GM21786 (cell line): ENCODE measurements around the gene NIPBL.
"Not testable (repeated sequence)": the region's sequence is repeated elsewhere in the genome, so short reads cannot be mapped to it uniquely, and the experiment has no call there.

ENCODE experiments used
- ATAC-seq: cut with Tn5 transposase; IDR thresholded peaks from one replicate; pipeline ENCODE4 v1.9.1; 2021; ENCODE audit not compliant: unreplicated experiment

The NIPBL gene

DNA sequence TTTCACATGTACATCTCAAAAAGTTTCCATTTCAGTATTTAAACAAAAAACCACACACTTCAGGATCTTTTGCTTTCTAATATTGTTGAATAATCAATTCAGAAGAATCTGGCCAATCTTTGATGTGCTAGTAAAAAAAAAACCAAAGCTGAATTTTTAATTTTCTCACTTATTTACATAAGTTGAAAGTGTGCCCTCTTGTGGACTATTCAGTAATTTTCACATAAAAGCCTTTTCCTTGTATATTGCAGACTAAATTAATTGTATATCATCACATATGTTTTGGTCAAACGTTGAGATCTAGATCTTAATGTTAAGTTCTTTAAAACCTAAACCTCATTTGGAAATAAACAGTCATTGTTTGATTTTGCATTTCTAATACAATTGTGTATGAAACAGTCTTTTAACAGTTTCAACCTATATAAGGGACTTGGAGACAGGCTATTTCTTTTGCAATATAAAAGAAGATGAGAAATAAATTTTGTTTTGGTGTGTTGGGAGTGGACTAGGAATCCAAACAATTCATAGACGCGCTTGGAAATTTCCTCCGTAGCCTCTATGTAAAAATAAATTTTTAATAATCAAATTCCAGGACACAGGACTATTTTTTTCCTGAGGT lies 68.1 kb downstream of the NIPBL start:
- no peak for ATAC-seq

GRCh38 chr5:36945687-36946086 lies 69.1 kb downstream of the NIPBL start:
- ATAC-seq, result no peak

GRCh38 chr5:36946101-36946500 lies 69.5 kb downstream of the NIPBL start:
- no peak for ATAC-seq

DNA sequence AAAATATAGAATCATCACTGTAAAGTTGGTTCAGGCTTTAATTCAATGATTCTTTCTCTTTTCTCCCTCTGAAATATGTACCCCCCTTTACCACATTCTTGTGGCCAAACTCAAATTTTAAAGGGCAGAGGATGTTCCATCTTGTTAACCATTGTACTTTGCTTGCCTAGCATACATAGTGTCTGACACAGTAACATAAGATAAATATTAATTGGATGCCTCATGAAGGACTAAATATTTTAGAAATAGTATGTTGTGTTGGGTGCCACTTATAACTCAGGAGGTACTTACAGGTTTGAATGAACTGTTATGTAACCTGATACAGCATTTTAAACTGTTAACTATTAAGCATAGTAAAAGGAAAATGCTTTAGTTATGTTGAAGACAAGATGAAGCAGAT lies 71.5 kb downstream of the NIPBL start:
- ATAC-seq, result no peak

DNA sequence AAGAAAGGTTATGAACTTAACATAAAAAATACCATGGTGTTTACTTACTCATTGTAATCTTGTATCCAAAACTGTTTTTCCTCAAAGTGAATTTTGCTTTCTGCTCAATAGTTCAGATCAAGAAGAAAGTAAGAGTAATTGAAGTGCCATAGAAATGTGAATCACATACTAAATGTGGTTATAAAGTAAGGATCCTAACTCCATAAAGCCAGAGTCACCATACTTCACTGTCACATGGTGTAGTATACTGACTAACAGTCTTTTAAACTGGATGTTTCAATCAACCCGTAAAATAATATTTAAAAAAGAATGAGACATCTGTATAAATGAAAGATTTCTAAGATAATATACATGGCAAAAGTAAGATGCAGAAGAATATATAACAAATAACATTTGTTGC lies 72.1 kb downstream of the NIPBL start:
- ATAC-seq, result no peak

- ATAC-seq, result no peak
These were observed 73.0 kb downstream of the NIPBL start for GRCh38 chr5:36949593-36949992.

DNA sequence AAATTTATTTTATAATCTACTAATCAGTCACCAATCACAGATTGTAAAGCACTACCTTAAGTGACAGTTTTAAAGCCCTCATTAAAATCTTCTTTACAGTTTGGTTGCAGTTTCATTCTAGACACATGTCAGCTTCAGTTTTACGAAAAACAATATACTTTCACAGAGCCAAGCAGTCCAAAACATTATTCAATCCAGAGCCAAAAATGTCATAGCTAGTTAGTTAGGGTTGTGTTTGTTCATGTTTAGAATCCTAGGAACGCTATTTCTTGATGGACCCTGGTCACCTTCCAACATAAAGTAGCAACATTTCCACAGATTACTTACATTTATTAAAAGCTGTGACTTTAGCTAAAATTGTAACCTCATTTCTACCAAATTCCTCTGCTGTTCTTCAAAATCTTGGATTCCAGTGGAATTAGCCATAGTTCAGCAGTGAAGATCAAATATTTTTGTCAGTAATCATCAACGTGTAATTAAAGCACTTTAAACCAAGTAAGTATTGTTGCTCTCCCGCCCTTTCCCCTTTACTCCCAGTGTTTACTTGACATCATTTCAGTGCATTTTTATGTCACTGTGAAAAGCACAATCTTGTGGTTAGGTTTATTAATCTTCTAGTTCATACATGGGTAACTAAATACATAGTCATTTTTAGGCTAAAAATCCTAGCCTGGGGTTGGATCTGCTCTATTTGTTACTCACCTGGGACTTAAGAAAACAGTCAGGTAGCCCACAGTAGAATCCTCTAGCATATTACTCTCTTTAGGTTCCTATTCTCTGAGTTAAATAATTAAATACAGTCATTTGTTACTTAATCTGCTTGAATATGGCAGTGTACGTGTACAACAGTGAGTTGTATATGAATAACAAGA lies 74.3 kb downstream of the NIPBL start:
- no peak for ATAC-seq

DNA sequence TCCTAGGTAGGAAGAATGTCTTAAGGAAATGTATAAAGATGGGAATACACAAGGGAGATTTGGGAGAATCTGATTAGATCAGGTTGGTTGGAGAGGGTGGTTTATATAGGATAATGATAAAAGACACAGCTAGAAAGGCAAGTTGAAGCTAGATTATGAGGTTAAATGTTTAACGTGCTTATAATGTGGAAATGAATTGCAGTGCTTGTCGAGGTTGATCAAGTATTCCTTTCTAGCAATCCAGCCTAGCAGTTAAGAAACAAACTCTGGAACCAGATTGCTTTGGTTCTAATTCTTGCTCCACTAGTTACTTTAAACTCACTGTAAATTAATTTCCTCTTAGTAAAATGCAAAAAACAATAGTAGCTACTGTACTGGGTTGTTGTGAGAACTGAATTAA lies 76.5 kb downstream of the NIPBL start:
- no peak for ATAC-seq

DNA sequence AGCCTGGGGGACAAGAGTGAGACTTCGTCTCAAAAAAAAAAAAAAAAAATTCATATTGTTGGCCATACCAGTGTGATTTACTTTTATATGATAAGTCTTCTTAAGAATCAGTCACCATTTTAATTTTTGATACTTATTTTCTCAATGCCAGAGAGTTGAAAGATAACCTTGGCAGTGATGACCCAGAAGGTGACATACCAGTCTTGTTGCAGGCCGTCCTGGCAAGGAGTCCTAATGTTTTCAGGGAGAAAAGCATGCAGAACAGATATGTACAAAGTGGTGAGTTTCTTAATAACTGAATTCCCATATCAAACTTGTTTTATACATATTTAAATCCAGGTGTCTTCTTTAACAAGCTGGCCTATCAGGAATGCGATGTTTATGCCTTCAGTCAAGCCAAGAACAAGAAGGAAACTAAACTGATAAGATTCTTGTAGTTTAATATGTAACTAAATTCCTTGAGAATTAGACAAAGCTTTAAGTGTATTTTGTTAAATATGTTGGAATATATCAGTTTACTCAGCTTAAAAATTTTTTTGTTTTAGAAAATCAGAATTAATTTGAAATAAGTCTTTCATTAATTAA lies 81.5 kb downstream of the NIPBL start:
- ATAC-seq, result no peak

GRCh38 chr5:36958612-36959011 lies 82.0 kb downstream of the NIPBL start:
- no peak for ATAC-seq

DNA sequence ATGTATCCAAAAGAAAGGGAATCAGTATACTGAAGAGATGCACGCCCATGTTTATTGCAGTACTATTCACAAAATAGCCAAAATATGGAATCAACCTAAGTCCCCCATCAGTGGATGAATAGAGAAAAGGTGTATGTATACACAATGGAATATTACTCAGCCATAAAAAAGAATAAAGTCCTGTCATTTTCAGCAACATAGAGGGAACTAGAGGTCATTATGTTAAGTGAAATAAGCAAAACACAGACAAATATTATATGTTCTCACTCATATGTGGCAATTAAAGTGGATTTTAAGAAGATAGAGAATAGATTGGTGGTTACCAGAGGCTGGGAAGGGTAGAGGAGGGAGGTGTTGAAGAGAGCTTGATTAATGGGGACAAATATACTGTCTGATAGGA lies 88.6 kb downstream of the NIPBL start:
- ATAC-seq, result no peak

DNA sequence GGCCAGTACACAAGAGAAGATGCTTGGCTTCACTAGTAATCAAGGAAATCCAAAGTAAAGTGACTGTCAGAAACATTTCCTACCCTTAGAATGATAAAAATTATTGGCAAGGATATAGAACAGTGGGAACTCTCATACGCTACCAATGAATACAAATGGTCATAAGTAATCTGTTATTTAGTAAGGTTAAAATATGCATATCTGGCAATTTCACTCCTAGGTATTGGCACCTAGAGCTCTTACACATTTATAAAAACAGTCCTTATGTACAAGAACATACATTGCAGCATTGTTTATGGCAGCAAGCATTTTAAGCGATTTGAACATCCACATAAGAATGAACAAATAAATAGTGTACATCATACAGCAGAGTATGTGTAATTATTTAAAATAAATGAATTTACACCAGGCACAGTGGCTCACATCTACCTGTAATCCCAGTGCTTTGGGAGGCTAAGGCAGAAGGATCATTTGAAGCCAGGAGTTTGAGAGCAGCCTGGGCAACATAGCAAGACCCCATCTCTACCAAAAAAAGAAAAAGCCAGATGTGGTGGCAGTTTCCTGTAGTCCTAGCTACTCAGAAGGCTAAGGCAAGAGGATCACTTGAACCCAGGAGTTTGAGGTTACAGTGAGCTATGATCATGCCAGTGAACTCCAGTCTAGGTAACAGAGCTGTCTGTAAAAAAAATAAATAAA lies 93.3 kb downstream of the NIPBL start:
- no peak for ATAC-seq

GRCh38 chr5:36978196-36978595 lies 101.6 kb downstream of the NIPBL start:
- ATAC-seq, result no peak

- no peak for ATAC-seq
These were observed 105.6 kb downstream of the NIPBL start for GRCh38 chr5:36982146-36982545.

GRCh38 chr5:36985387-36985786 lies 108.8 kb downstream of the NIPBL start:
- ATAC-seq, result no peak

- no peak for ATAC-seq
These were observed 111.8 kb downstream of the NIPBL start for GRCh38 chr5:36988396-36988795.

DNA sequence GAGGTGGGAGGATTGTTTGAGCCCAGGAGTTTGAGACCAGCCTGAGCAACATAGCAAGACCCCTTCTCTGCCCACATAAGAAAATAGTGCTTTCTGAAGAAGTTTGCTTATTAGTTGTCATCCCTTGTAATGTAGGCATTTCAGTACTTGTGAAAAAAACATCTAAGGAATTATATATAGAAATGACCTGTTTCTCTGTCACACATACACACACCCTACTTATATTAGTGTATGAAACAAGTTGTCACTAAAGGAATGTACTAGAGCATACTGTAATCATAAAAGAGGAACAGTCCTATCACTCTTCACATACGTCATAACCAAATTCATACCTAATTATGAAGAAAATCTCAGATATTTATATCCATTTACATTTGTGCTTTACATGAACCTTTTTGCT lies 122.0 kb downstream of the NIPBL start:
- no peak for ATAC-seq

DNA sequence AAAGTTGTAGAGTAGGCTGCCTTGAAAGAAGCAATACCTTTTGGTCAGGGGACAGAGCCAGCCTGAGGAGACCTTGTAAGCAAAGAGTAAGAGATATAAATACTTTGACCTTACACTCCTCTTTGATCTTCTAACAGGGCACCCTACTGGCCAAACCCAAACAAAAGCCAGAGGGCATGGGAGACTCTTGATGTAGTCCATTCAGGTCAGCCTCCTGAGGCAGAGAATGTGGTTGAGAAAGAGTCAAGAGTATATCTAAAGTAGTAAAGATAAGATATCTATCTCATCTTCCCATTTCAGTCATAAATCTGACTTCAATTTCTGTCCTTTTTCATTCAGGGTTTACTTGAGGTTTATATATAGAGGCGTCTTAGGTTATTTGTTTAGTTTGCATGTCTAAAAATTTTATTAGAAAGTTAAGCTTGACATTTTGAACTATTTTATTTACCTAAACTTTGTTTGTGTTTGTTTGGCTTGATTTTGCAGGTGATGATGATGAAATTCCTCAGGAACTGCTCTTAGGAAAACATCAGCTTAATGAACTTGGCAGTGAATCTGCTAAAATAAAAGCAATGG lies 125.7 kb downstream of the NIPBL start:
- ATAC-seq, result no peak

GRCh38 chr5:37005252-37005651 lies 128.7 kb downstream of the NIPBL start:
- ATAC-seq, result no peak

DNA sequence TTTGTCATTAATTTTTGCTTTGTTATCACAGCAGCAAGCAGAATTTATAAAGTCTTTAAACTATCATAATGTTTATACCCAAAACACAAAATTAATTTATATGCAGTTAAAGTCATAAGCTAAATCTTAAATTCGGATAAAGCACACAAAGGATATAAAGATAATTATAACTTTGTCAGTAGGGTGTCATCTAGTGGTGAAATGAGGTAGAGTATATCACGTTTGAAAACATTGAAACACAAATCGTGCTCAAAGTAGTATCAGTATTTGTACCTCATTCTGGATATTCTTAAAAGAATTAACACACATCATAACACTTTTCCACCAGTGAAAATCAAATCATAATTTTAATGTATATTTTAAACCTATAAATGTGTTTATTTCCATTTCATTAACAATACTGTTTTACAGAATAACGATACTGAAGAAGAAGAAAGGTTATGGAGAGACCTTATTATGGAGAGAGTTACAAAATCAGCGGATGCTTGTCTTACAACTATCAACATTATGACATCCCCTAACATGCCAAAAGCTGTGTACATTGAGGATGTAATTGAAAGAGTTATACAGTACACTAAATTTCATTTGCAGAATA lies 129.5 kb downstream of the NIPBL start:
- ATAC-seq, result no peak

DNA sequence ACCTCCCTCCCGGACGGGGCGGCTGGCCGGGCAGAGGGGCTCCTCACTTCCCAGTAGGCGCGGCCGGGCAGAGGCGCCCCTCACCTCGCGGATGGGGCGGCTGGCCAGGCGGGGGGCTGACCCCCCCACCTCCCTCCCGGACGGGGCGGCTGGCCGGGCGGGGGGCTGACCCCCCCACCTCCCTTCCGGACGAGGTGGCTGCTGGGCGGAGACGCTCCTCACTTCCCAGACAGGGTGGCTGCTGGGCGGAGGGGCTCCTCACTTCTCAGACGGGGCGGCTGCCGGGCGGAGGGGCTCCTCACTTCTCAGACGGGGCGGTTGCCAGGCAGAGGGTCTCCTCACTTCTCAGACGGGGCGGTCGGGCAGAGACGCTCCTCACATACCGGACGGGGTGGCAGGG lies 136.6 kb downstream of the NIPBL start:
- ATAC-seq, result not testable (repeated sequence)
